OCI-LY7 (cell line): Measurements from ENCODE around the gene SLC25A17.

ENCODE experiments used
- EZH2phosphoT487 ChIP-seq: fragments of 200-600 bp; sonication (generic); IDR thresholded peaks from 2 replicates; pipeline ENCODE4 v1.6.1; 2018; ENCODE audit warnings: low read depth, borderline replicate concordance, mild to moderate bottlenecking, mixed run types, antibody characterized with exemption, low read length, moderate library complexity, mixed read lengths
- TF ChIP-seq, protein P1 (sequence below): fragments of 200-600 bp; sonication (generic); conservative IDR thresholded peaks from 2 replicates; pipeline ENCODE4 v1.5.1; 2014; ENCODE audit warnings: mild to moderate bottlenecking, antibody characterized with exemption, low read length, moderate library complexity, mixed read lengths

DNA sequence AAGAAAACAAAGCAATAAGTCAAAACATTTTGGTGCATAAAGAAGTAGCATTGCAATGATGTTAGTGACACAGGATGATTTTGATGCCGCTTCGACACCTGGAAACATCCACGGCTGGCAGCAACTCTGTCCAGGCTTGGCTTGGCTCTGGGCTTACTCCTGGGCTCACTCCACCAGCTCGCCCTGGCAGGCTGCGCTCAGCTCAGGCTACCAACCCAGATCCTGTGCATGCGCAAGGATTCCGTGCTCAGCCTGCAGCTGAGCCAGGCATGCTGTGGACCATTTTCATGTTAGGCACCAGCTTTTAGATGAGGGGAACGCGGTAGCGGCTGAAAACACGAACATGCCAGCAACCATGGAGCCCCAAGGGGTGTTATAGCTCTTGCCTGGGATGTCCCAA lies 66.0 kb downstream of the SLC25A17 start:
- TF ChIP-seq, protein P1, sequence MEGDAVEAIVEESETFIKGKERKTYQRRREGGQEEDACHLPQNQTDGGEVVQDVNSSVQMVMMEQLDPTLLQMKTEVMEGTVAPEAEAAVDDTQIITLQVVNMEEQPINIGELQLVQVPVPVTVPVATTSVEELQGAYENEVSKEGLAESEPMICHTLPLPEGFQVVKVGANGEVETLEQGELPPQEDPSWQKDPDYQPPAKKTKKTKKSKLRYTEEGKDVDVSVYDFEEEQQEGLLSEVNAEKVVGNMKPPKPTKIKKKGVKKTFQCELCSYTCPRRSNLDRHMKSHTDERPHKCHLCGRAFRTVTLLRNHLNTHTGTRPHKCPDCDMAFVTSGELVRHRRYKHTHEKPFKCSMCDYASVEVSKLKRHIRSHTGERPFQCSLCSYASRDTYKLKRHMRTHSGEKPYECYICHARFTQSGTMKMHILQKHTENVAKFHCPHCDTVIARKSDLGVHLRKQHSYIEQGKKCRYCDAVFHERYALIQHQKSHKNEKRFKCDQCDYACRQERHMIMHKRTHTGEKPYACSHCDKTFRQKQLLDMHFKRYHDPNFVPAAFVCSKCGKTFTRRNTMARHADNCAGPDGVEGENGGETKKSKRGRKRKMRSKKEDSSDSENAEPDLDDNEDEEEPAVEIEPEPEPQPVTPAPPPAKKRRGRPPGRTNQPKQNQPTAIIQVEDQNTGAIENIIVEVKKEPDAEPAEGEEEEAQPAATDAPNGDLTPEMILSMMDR: no peak
- TF ChIP-seq EZH2phosphoT487: no peak
